HCT116 (cell line): ENCODE measurements around the gene CDKN1C.

Experiments
- CEBPB ChIP-seq: IDR thresholded peaks from 2 replicates; pipeline ENCODE4 v1.6.1; 2012; ENCODE audit warnings: low read depth
- ELF1 ChIP-seq: IDR thresholded peaks from 2 replicates; pipeline ENCODE4 v1.6.1; 2012; ENCODE audit warnings: low read depth, borderline replicate concordance
- EZH2 ChIP-seq: fragments of 200-600 bp; sonication (generic); IDR thresholded peaks from 2 replicates; pipeline ENCODE4 v1.6.1; 2017; ENCODE audit warnings: antibody characterized with exemption, mixed run types
- EZH2phosphoT487 ChIP-seq: fragments of 200-600 bp; IDR thresholded peaks from 2 replicates; pipeline ENCODE4 v1.6.1; 2018; ENCODE audit warnings: antibody characterized with exemption, borderline replicate concordance
- FOSL1 ChIP-seq: IDR thresholded peaks from 2 replicates; pipeline ENCODE4 v1.6.1; 2012; ENCODE audit warnings: low read depth
- POLR2AphosphoS5 ChIP-seq: IDR thresholded peaks from 2 replicates; pipeline ENCODE4 v1.6.1; 2011; ENCODE audit warnings: mild to moderate bottlenecking, low read depth, low read length, moderate library complexity
- SIN3A ChIP-seq: IDR thresholded peaks from 2 replicates; pipeline ENCODE4 v1.6.1; 2012; ENCODE audit warnings: low read depth
- SRF ChIP-seq: IDR thresholded peaks from 2 replicates; pipeline ENCODE4 v1.6.1; 2012; ENCODE audit warnings: low read depth
- ZFX ChIP-seq: fragments of 450-650 bp; IDR thresholded peaks from 2 replicates; pipeline ENCODE4 v1.6.1; 2017
- TF ChIP-seq, protein P1 (sequence below), 3 experiments: fragments of 200-600 bp in 1 of 3; sonication (generic) in 1 of 3; IDR thresholded peaks in 2 of 3; conservative IDR thresholded peaks in 1 of 3; 2 replicates each; pipeline ENCODE4 v1.5.1; 2012 to 2017; ENCODE audit warnings: low read depth in 2 of 3, low read length in 2 of 3, antibody characterized with exemption in 1 of 3, borderline replicate concordance in 1 of 3, control low read depth in 1 of 3, mild to moderate bottlenecking in 1 of 3, mixed read lengths in 1 of 3, mixed run types in 1 of 3, moderate library complexity in 1 of 3; ENCODE audit not compliant: insufficient read depth in 1 of 3
- TF ChIP-seq, protein P2 (sequence below): IDR thresholded peaks from 2 replicates; pipeline ENCODE4 v1.6.1; 2012; ENCODE audit warnings: low read depth
- TF ChIP-seq, protein P3 (sequence below): IDR thresholded peaks from 2 replicates; pipeline ENCODE4 v1.6.1; 2012

DNA sequence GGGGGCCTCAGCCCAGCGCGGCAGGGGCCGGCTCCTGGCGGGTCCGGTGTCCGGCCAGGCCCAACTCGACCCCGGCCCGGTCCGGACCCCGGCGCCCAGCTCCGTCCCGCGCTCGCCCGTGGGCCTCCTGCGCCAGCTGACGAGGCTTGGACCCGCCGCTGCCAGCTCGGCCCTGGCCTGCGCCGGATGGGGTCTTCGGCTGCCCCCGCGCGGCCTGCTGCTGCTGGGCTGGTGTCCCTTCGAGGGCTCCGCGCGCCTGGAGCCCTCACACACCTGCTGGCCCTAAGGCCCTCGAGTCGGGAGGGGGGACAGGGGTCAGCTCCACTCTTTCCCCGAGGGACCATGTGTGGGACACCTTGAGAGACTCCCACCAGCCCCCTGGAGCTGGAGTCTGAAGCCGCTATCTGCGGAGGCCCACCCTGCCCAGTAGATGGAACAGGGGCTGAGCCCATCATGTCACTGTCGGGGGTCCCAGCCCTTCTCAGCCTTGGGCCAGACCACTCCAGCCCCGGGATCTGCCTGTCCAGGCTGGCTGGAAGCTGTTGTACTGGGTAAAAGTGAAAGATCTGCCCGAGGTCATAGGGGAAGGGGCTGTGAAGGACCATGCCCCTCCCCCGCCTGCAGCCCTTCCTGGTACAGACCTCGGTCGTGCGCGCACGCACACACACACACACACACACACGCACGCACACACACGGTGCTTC lies 768 bp upstream of the CDKN1C start:
- TF ChIP-seq, protein P1, sequence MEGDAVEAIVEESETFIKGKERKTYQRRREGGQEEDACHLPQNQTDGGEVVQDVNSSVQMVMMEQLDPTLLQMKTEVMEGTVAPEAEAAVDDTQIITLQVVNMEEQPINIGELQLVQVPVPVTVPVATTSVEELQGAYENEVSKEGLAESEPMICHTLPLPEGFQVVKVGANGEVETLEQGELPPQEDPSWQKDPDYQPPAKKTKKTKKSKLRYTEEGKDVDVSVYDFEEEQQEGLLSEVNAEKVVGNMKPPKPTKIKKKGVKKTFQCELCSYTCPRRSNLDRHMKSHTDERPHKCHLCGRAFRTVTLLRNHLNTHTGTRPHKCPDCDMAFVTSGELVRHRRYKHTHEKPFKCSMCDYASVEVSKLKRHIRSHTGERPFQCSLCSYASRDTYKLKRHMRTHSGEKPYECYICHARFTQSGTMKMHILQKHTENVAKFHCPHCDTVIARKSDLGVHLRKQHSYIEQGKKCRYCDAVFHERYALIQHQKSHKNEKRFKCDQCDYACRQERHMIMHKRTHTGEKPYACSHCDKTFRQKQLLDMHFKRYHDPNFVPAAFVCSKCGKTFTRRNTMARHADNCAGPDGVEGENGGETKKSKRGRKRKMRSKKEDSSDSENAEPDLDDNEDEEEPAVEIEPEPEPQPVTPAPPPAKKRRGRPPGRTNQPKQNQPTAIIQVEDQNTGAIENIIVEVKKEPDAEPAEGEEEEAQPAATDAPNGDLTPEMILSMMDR (IDR thresholded peaks at IDR 0.05 in 2 of 3, conservative IDR thresholded peaks at IDR 0.05 in 1 of 3; ENCODE audit: borderline replicate concordance in 1 of 3, insufficient read depth in 1 of 3, low read depth in 2 of 3, low read length in 2 of 3): no peak
- TF ChIP-seq FOSL1 (no peak), SRF (no peak), EZH2phosphoT487 (no peak), EZH2 (no peak), POLR2AphosphoS5 (no peak), ZFX (no peak), CEBPB (no peak), ELF1 (no peak), SIN3A (no peak)
- TF ChIP-seq, protein P2, sequence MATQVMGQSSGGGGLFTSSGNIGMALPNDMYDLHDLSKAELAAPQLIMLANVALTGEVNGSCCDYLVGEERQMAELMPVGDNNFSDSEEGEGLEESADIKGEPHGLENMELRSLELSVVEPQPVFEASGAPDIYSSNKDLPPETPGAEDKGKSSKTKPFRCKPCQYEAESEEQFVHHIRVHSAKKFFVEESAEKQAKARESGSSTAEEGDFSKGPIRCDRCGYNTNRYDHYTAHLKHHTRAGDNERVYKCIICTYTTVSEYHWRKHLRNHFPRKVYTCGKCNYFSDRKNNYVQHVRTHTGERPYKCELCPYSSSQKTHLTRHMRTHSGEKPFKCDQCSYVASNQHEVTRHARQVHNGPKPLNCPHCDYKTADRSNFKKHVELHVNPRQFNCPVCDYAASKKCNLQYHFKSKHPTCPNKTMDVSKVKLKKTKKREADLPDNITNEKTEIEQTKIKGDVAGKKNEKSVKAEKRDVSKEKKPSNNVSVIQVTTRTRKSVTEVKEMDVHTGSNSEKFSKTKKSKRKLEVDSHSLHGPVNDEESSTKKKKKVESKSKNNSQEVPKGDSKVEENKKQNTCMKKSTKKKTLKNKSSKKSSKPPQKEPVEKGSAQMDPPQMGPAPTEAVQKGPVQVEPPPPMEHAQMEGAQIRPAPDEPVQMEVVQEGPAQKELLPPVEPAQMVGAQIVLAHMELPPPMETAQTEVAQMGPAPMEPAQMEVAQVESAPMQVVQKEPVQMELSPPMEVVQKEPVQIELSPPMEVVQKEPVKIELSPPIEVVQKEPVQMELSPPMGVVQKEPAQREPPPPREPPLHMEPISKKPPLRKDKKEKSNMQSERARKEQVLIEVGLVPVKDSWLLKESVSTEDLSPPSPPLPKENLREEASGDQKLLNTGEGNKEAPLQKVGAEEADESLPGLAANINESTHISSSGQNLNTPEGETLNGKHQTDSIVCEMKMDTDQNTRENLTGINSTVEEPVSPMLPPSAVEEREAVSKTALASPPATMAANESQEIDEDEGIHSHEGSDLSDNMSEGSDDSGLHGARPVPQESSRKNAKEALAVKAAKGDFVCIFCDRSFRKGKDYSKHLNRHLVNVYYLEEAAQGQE: no peak
- TF ChIP-seq, protein P3, sequence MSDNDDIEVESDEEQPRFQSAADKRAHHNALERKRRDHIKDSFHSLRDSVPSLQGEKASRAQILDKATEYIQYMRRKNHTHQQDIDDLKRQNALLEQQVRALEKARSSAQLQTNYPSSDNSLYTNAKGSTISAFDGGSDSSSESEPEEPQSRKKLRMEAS: no peak
